Endothelial cell of hepatic sinusoid (primary cell): ENCODE data around the gene PYGM.

Experiments used
- in situ Hi-C: cut with HindIII; loops from 2 replicates; pipeline ENCODE4 v1.10.0; 2017; ENCODE audit warnings: low sequenced_read_pairs

Gene PYGM

GRCh38 chr11:64792482-64792881 lies 32.7 kb upstream of the PYGM start:
- in situ Hi-C loops: loop anchor here (5.0 kb wide), 2 partner anchors 100 to 140 kb away; no protein-coding TSS in a partner anchor

GRCh38 chr11:64791781-64792291 lies 32.1 kb upstream of the PYGM start:
- in situ Hi-C loops: loop anchor here (5.0 kb wide), 2 partner anchors 100 to 140 kb away; no protein-coding TSS in a partner anchor

DNA sequence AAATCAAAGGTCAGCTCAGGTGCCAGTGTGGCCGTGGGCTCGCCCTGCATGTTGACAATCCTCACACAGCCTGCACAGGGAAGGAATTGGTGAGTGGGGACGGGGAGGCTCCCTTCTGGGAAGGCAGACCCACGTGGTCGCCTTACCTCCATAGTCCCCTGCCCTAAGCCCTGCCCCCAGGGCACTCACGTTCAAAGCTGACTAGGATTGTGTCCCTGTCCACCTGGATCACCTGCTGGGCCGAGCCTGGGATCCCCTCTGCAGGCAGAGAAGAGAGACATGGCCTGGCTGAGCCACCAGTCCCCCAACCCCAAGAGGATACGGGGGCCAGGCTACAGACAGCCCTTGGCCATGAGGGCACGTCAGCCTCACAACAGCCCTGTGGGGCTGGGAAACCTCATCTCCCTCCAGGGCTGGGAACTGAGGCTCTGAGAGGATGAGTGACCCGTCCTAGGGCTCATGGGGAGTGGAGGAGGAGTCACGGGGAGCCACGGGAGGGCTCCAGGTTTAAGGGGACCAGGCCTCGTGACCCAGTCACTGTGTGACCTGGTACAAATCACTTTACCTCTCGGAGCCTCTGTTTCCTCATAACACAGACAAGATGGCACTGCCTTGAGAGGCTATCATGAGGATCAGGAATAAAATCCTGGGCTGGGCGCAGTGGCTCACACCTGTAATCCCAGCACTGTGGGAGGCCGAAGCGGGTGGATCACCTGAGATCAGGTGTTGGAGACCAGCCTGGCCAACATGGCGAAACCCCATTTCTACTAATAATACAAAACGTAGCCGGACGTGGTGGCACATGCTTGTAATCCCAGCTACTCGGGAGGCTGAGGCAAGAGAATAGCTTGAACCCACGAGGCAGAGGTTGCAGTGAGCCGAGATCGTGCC lies 30.7 kb upstream of the PYGM start:
- in situ Hi-C loops: loop anchor here (5.0 kb wide), 2 partner anchors 102 to 142 kb away; no protein-coding TSS in a partner anchor

DNA sequence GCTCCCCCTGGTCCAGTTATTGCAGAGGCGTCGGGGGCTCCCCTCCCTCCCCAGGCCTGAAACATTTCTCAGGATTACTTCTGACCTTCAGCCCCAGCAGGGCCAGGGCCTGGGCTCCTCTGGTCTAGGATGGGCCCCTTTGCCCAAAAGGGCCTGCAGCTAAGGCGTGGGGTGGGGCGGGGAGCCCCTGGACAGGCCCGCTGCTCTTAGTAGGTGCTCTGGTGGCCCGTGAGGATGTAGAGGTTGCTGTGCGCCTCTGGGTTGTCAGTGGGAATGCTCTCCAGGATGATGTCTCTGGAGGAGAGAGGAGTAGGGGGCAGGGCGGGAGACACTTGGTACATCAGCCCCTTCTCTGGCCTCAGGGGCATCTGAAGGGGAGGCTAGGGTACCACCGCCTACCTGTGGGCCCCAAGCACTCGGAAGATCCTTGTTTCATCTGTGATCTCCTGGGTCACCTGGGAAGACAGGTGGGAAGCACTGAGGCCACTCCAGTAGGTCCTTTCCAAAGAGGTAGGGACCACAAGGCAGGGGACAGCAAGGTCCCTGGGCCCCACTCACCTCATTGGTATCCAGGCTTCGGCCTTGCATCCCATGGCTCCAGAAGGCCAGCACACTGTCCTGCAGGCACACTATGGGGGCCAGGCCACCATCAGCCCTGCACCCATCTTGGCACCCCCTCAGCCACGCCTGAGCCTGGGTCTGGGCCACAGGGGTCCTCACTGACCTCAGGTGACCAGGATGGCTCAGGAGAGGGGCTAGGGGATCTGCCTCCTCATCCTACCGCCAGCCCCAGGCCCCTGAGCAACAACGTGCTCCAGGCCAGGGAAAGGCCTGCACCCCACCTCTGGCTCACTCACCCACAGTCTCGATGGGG lies 29.8 kb upstream of the PYGM start:
- in situ Hi-C loops: loop anchor here (5.0 kb wide), 2 partner anchors 103 to 143 kb away; no protein-coding TSS in a partner anchor

GRCh38 chr11:64788321-64789215 lies 28.8 kb upstream of the PYGM start:
- in situ Hi-C loops: no loop called here

- in situ Hi-C loops: no loop called here
Observed at GRCh38 chr11:64787526-64788320, 27.9 kb upstream of the PYGM start.

DNA sequence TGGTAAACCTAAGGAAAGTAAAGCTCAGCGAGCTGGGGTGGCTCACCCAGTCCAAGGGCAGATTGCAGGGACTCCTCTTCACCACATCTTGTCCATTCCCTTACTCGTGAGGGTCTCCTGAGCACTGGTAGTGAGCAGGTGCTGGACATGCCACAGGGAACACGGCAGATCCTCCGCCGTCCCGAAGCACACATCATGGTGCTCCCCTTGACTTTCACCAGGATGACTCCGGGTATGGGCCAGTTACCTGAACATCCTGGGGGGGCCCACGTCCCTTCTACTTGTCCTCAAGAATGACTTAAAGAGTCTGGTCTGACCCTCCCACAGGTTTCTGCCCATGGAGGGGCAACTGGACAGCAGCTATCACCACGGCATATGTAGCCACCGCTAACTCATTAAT lies 26.5 kb upstream of the PYGM start:
- in situ Hi-C loops: no loop called here

- in situ Hi-C loops: no loop called here
Observed at GRCh38 chr11:64784813-64785581, 25.2 kb upstream of the PYGM start.

DNA sequence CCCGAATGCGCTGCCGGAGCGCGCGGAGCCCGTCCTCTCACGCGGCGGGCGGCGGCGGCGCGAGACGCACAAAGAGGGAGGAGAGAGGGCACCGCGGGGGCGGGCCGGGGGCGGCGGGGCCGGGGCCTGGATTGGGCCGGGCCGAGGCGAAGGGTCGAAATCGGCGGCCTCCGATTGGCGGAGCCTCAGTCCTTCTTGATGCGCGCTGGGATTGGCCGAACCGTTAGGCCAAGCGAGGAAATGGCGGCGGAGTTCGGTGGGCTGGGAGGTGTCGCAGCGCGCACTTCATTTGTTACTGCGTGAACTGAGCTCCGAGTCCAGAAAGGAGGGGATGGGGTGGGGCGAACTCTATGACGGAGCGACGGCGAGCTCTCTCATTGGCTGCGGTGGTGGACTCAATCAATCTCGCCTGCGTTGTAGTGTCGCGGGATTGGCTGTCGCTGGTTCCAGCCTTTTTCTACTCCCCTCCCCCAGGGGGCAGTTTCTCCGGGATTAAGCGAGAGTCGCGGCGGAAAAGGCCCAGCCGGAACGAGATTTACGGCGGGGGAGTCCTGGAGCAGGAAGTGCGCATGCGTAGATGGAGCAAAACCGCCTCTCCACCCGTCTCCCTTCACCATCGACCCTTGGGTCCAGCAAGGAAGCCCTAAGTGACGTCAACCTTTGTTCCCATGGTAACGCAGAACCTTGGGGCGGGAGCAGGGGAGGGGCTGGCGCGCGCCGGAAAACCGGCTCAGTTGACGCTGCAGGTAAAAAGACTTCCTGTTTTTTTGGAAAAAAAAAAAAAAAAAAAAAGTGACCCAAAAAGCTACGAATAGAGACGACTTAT lies 18.9 kb upstream of the PYGM start, which contains the start of gene SF1:
SF1 (minus strand) TSS at position 70 of the 826 bp plus-strand sequence. CDS start 150 bp downstream, outside the sequence.
- in situ Hi-C loops: loop anchor here (10.0 kb wide), 1 partner anchor 76 kb away; no protein-coding TSS in a partner anchor

GRCh38 chr11:64778223-64778472 lies 18.4 kb upstream of the PYGM start:
- in situ Hi-C loops: loop anchor here (10.0 kb wide), 1 partner anchor 77 kb away; no protein-coding TSS in a partner anchor

- in situ Hi-C loops: loop anchor here (10.0 kb wide), 1 partner anchor 77 kb away; no protein-coding TSS in a partner anchor
Observed at GRCh38 chr11:64777449-64778222, 17.9 kb upstream of the PYGM start.

GRCh38 chr11:64776875-64777274 lies 17.1 kb upstream of the PYGM start:
- in situ Hi-C loops: loop anchor here (10.0 kb wide), 1 partner anchor 78 kb away; no protein-coding TSS in a partner anchor

DNA sequence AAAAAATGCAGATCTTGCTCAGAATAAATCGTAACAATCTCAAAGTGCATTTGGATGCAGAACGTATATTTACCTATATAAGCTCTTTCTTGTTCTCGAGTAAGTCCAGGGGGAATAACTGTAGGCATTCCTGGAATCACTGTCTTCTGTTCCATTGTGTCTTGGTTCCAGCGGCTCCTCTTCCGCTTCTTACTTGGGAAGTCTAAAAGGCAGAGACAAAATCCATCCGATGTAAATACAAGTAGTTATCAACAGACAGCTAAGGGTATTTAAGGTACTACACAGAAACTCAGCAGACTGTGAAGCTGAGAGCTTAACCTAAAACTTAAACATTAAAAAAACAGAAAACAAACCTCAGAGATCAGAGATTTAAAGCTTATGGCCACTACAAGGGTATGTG lies 16.7 kb upstream of the PYGM start:
- in situ Hi-C loops: loop anchor here (10.0 kb wide), 1 partner anchor 78 kb away; no protein-coding TSS in a partner anchor

DNA sequence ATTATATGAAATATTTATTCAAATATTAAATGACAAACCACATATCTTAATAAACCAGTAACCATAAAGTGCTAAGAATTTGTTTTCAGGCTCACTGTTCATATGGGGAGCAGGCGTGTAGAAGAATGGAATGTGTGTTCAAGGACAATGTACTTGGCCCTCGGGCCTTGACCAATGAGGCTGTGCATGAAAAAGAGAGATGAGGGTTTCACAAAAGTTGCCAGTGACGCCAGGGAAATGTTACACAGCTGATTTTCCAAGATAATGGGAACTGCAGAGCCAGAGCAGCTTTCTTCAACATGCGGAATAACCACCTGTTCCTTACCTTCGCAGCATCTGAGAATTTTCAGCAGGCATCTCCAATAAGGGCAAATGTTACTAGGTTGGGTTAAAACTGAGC lies 14.4 kb upstream of the PYGM start:
- in situ Hi-C loops: loop anchor here (10.0 kb wide), 1 partner anchor 81 kb away; no protein-coding TSS in a partner anchor

DNA sequence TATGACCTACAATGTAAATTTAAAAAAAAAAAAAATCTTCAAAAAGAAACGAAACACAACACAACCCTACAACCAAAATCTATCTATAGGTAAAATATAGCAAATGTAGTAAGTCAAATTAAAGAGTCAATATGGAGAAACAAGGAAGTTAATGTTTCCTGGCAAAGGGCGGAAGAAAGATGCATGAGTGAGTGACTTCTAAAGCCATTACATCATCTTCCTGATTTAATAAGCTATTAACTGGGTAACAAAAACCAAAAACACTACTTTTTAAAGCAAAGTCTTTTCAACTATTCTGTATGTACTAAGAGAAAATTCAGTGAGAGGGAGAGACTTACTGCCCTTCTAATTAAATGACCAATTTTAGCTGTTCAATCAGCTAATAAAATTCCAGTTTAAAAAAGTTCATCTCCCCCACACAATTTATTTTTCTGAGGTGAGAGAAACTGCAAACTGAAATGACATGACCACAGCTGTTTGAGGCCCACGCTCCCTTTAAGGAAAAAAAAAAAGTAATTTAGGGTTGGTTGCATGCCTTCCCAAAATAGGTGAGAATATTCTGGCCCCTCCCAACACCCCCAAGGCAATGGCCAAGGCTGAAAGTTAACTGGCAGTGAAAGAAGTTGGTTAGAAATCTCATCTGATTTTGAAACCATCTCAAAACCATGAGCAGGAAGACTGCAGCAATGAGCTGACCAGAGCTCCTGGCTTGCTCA lies 12.7 kb upstream of the PYGM start:
- in situ Hi-C loops: loop anchor here (10.0 kb wide), 1 partner anchor 82 kb away; no protein-coding TSS in a partner anchor

- in situ Hi-C loops: loop anchor here (10.0 kb wide), 1 partner anchor 83 kb away; no protein-coding TSS in a partner anchor
Observed at GRCh38 chr11:64771861-64772260, 12.1 kb upstream of the PYGM start.
